GM18505 (cell line): Measurements from ENCODE around the gene WBP11.
A peak's percentile ranks its signal among the peaks of the same experiment; 100 is the strongest.

ENCODE experiments used
- ATAC-seq: cut with Tn5 transposase; IDR thresholded peaks from one replicate; pipeline ENCODE4 v1.9.1; 2021; ENCODE audit not compliant: unreplicated experiment
- POLR2A ChIP-seq: IDR thresholded peaks from 4 replicates; pipeline ENCODE4 v1.6.1; 2011; ENCODE audit warnings: borderline replicate concordance; ENCODE audit not compliant: insufficient read depth, insufficient read length; ENCODE audit errors: extremely low read depth

The WBP11 gene

DNA sequence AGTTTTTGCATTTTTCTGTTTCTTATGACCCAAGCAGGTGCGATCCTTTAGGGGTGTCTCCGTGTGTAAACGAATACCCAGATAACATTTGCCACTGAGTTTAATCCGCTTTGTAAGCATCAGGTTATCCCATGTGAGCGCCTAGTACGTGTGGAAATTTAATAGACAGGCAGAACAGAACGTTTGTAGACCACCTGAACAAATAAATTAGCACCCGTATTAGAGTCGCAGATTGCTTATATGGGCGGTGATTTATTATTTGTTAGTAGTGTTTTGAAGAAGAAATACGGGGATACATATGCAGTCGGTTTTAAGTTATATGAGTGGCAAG lies 517 bp upstream of the WBP11 start:
- no peak for TF ChIP-seq POLR2A
- peak; percentile 12 for ATAC-seq

DNA sequence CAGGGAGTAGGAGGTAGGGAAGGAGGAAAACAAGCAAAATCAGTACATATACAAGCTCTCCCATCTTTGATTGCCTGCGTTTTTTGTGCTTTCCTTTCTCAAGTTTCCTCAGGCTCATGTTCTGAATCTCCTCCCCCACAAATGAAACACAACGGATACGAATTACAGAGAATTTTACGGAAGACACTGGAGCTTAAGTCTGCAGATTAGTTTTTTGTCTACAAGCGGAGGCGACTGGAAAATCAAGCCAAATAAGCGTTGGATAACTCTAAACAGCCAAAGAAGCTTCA lies 612 bp downstream of the WBP11 start:
- no peak for ATAC-seq
- TF ChIP-seq POLR2A, result no peak

DNA sequence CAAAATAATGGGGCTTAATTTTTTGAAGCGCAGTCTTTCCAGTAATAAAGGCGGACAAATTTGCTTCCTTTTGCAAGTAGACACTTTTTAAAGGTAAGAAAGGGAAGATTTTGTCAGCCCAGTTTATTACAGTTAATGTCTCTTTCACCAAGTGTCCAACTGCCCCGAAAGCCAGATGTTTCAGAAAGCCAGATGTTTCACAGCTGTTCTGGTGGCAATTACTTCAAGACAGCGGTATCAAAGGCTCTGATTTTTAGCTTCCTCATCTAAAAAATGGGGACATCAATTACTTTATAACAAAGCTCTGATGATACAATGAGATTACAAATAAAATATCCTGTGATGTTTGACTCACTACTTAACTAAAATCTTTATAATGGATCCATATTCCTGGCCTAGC lies 1.0 kb downstream of the WBP11 start:
- TF ChIP-seq POLR2A, result no peak
- ATAC-seq, result no peak

DNA sequence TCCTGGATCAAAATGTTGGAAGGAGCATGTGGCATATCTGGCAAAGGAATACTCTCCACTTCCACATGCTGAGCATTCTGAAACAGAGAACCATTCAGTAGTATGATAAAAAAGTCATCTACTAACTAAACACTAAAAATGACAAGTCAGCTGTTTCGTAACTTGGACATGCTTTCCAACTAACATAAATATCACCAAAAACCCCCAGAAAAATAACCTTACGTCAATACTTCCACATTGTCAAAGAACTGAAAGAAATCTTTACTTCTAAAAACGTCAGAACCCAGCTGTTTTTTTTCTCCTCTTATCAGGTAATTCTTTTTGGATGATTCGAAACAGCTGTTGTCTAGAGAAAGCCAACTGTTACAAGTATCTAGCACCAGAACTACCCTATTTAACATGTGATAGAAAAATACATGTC lies 8.2 kb downstream of the WBP11 start:
- TF ChIP-seq POLR2A, result no peak
- no peak for ATAC-seq

DNA sequence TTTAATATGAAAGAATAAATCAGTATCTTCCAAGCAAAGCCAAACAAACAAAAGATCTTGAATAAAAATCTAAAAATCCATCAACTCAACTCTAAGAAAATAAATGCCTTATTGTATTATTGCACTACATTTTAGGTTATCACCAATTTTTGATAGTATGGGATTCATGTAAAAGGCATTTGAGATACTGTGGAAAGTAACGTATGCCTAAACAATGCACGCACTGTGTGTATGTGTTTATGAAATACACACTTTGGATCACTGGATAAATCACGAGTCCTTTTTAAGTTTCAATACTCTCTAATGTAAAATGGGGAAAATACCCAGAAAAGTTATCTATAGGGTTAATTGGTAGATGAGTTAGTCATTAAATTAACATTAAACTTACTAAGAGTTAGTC lies 17.7 kb downstream of the WBP11 start:
- ATAC-seq, result no peak
- TF ChIP-seq POLR2A, result no peak

DNA sequence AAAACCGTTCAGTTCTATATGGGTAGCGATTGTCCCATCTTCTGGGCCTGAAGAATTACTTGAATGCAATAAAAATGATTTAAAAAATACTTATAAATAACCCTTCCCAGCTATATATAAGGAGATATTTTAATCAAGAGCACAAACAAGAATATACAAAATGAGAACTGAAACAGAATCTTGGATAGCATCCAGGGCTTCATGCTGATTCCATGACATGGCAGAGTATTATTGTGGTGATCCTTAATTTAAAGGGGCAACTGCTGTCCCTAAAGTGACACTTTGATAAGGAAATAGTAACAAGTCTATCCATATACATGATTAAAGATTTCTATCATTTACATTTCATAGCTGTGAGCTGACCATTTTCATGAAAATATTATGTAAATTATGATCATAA lies 18.8 kb downstream of the WBP11 start:
- ATAC-seq, result no peak
- TF ChIP-seq POLR2A, result no peak

DNA sequence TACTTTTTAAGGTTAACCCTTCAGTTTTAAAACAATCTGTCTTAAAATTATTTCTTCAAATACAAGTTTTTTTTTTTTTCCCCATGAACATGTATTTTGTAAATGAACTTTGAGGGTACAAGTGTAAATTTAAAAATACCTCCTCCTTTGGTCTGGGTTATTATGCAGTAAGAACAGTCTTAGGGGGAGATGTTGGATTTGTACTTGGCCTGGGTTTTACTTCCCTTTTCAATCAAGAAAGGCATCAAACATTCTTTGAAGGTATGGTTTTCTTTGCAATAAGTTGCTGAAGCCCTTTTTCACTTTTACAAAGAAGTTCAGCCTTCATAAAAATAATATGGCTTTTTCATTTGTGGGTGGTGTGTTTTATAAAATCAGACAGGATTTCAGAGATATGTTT lies 20.5 kb downstream of the WBP11 start:
- no peak for ATAC-seq

DNA sequence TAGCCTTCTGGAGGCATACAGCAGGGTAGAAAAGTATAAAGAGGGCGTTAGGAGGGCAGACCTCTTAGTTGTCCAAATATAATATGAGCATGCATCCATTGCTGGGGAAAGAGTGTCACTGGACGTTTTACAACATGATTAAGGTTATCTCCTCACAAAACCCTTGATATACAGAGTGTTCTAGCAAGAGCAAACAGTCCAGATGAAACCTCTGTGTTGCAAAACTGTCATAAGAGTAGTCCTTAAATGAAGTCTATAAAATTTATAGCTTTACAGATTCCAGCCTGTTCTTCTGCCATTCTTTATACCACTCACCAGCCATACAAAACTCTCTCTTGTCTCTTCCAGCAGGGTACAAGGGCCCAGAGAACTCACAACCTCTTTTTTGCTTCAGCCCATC lies 21.7 kb downstream of the WBP11 start:
- ATAC-seq, result no peak
- no peak for TF ChIP-seq POLR2A

More for the DNA sequence above, 20.5 kb downstream of the WBP11 start:
- no peak for TF ChIP-seq POLR2A

DNA sequence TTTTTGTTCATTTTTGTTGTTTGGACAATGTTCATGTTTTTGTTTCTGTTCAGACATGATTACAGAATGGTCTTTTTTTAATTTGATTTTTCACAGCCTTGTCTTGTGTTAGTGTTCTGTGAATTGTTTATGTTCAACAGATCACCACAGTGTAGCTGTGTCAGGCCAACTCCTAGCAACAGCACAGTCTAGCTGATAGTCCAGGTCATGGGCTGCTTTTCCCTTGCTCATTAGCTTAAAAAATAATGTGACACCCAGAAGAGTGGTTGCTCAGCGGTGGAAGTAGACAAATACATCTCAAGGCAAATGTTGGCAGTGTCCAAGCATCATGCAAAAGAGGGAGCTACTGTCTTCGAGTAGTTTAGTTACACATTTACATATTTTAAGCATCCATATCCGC lies 22.4 kb downstream of the WBP11 start:
- ATAC-seq, result no peak
- no peak for TF ChIP-seq POLR2A

DNA sequence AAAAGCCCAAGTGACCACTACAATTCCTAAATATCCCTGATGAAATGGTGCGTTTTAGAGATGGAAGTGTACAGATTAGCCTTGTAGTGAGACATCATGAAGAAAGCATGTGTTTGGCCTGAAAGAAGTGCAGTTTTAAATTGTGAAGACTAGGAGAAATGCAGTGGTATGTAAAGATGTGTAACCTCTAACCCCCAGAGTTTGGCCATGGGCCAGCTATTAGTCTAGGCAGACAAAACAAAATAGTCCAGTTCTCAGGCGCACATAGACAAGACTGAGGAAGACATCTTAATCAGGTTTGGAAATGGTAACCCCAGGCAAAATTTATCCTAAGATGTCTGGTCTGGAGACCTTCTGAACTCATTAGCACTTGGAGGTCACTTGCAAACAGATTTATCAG lies 23.4 kb downstream of the WBP11 start:
- TF ChIP-seq POLR2A, result no peak
- ATAC-seq, result no peak

DNA sequence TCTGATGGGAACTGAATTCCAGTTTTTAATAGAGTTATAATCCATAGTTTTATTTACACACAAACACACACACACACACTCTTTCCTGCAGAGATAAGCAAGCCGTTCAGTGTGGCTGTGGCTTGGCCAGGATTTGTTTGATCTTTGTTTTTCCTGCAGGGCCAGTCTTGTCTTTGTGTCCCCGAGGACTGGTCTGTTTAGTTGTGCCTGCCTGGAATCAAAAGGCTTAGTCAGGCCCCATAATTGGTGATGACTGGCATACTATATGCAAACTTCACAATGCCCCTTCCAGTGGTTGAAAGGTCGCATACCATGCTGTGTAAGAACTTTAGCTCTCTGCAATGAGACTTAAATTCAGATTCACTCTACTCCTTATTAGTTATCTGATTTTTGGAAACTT lies 26.0 kb downstream of the WBP11 start:
- TF ChIP-seq POLR2A, result no peak
- no peak for ATAC-seq

DNA sequence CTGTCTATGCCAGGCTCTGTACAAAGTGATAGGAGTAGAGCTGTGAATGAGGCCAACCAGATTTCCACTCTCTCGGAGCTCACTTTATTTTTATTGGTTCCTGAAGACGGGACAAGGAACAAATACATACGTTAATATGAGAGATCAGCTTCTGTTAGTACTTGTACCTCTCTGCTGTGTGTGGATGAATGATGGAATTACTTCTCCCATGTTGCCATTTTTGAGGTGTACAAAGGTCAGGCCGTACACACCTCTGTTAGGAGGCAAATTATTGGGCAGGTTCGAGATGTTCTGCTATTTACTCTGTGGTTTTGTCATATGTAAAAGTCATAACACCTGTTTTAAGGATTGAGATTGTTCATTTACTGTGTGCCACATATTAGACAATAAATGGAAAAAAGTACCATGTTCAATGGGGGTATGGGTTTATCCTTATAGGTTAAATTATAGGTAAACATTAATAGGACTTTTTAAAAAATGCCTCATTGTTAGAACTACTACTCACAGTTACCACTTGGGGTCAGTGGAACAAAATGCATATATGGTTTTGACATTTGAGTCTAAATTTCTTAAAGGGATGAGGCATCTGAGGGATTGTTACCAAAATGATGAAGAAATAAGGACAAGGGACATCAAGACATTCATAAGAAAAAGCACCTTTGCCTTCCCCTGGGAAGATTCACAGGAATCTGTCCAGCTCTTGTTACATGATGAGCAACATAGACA lies 26.9 kb downstream of the WBP11 start:
- no peak for TF ChIP-seq POLR2A
- no peak for ATAC-seq

DNA sequence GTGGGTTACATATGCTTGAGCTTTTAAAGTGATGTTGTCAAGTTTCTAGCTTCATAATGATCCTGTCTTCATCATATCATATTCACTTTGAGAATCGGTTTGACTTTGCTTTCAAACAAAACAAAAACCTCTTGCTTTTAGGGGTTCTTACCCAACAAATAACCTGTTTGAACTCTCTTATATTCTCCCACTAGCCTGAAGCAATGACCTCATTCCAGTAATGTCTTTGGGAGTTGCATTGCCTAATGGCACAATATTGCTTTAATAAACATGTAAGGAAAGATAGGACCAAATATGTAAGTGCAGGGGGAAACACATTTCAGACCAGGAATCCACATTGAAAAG lies 27.7 kb downstream of the WBP11 start:
- no peak for ATAC-seq

DNA sequence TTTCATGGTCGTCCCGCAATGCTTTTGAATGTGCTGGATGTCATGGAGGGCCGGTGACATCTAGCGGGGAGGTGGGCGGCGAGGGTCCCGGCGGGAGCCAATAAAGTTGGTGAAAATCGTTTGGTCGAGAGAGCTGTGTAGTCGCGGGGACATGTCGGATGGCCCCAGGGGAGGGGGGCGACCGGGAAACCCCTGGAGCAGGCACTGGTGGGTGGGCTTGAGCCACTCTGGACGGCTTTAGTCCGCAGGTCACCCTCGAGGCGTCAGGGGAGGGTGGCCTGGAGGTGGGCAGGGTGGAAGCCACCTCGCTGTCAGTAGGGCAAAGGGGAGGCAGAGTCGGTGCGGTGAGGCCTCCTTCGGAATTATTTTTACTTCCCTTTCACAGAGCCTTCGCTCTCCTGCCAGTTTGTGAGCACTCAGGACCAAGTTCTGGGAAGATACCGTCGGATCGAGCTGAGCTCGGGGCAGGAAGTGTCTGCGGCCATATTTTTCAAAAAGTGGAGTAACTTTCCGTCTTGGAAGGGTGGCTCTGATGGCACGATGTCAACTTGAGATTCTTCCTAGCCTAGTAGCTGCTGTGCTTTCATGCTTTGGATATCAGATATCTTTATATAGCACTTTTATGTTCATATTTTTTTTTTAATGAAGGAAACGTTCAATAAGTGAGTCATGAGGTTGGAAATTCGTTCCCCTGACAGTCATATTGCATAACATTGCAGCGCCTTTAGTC lies 28.2 kb downstream of the WBP11 start:
- ATAC-seq, result no peak
- peak; percentile 17 for TF ChIP-seq POLR2A

More for the DNA sequence above, 27.7 kb downstream of the WBP11 start:
- no peak for TF ChIP-seq POLR2A
